H9 (cell line): ENCODE results near the gene GALNT16. TPM values are rescaled to one million over a fixed set of nuclear protein-coding genes. Genes with fewer than 3 reads are reported as not detected.
A peak's percentile ranks its signal among the peaks of the same experiment; 100 is the strongest.

Experiments used
- DNase-seq: peaks from one replicate; pipeline ENCODE4 v3.0.0-alpha.2; 2017
- H2AFZ ChIP-seq: one replicate; pipeline ENCODE4 v1.6.1; 2013; ENCODE audit warnings: mild to moderate bottlenecking, low read length, control low read depth, moderate library complexity
- H2AK5ac ChIP-seq: 2 replicates; pipeline ENCODE4 v1.6.1; 2013; ENCODE audit warnings: low read length, control low read depth, mixed read lengths; ENCODE audit not compliant: insufficient read length
- H2BK120ac ChIP-seq: one replicate; pipeline ENCODE4 v1.6.1; 2013; ENCODE audit warnings: low read depth, mild to moderate bottlenecking, low read length, control low read depth, inconsistent platforms; ENCODE audit not compliant: poor library complexity, severe bottlenecking
- H2BK12ac ChIP-seq: 2 replicates; pipeline ENCODE4 v1.6.1; 2013; ENCODE audit warnings: low read length, control low read depth, mixed read lengths, low read depth; ENCODE audit not compliant: insufficient read length
- H2BK15ac ChIP-seq: 2 replicates; pipeline ENCODE4 v1.6.1; 2013; ENCODE audit warnings: low read depth, low read length, control low read depth
- H2BK20ac ChIP-seq: one replicate; pipeline ENCODE4 v1.6.1; 2013; ENCODE audit warnings: low read depth, mild to moderate bottlenecking, low read length, control low read depth, inconsistent platforms; ENCODE audit not compliant: poor library complexity, severe bottlenecking
- H2BK5ac ChIP-seq: 2 replicates; pipeline ENCODE4 v1.6.1; 2013; ENCODE audit warnings: low read length, control low read depth, mixed read lengths; ENCODE audit not compliant: insufficient read length
- H3K14ac ChIP-seq: 2 replicates; pipeline ENCODE4 v1.6.1; 2013; ENCODE audit warnings: low read length, control low read depth; ENCODE audit not compliant: insufficient read depth
- H3K18ac ChIP-seq: 2 replicates; pipeline ENCODE4 v1.6.1; 2013; ENCODE audit warnings: low read depth, mild to moderate bottlenecking, mixed read lengths, low read length, control low read depth; ENCODE audit not compliant: insufficient read length
- H3K23ac ChIP-seq: 2 replicates; pipeline ENCODE4 v1.6.1; 2013; ENCODE audit warnings: low read length, control low read depth, mixed read lengths, low read depth; ENCODE audit not compliant: insufficient read length
- H3K23me2 ChIP-seq: 2 replicates; pipeline ENCODE4 v1.6.1; 2013; ENCODE audit warnings: low read depth, mild to moderate bottlenecking, mixed read lengths, low read length, control low read depth; ENCODE audit not compliant: insufficient read length, poor library complexity, severe bottlenecking
- H3K27ac ChIP-seq: 2 replicates; pipeline ENCODE4 v1.5.1; 2013; ENCODE audit warnings: low read length, control low read depth, mixed read lengths, low read depth; ENCODE audit not compliant: insufficient read length
- H3K27me3 ChIP-seq: 2 replicates; pipeline ENCODE4 v1.6.1; 2013; ENCODE audit warnings: low read length, control low read depth, inconsistent platforms; ENCODE audit not compliant: insufficient read depth
- H3K4ac ChIP-seq: 2 replicates; pipeline ENCODE4 v1.6.1; 2013; ENCODE audit warnings: low read depth, mild to moderate bottlenecking, control low read depth, inconsistent platforms, low read length, moderate library complexity
- H3K4me1 ChIP-seq: 2 replicates; pipeline ENCODE4 v1.6.1; 2013; ENCODE audit warnings: low read length, control low read depth, inconsistent platforms; ENCODE audit not compliant: insufficient read depth
- H3K4me2 ChIP-seq: 2 replicates; pipeline ENCODE4 v1.6.1; 2013; ENCODE audit warnings: low read length, control low read depth, mixed read lengths; ENCODE audit not compliant: insufficient read length, insufficient read depth
- H3K56ac ChIP-seq: 2 replicates; pipeline ENCODE4 v1.6.1; 2013; ENCODE audit warnings: low read depth, mild to moderate bottlenecking, mixed read lengths, low read length, control low read depth; ENCODE audit not compliant: insufficient read length
- H3K79me1 ChIP-seq: 2 replicates; pipeline ENCODE4 v1.6.1; 2013; ENCODE audit warnings: low read depth, mild to moderate bottlenecking, moderate library complexity, low read length, control low read depth, inconsistent platforms; ENCODE audit not compliant: insufficient read depth, poor library complexity, severe bottlenecking
- H3K79me2 ChIP-seq: 2 replicates; pipeline ENCODE4 v1.6.1; 2013; ENCODE audit warnings: low read length, control low read depth, inconsistent platforms; ENCODE audit not compliant: insufficient read depth
- H3K9ac ChIP-seq: 2 replicates; pipeline ENCODE4 v1.6.1; 2013; ENCODE audit warnings: low read length, control low read depth, mixed read lengths; ENCODE audit not compliant: insufficient read length; ENCODE audit errors: extremely low read depth
- H3K9me3 ChIP-seq: one replicate; pipeline ENCODE4 v1.6.1; 2013; ENCODE audit warnings: low read depth, low read length, inconsistent platforms; ENCODE audit not compliant: control insufficient read depth
- H3T11ph ChIP-seq: one replicate; pipeline ENCODE4 v1.6.1; 2013; ENCODE audit warnings: mild to moderate bottlenecking, low read length, control low read depth, inconsistent platforms
- H4K20me1 ChIP-seq: one replicate; pipeline ENCODE4 v1.6.1; 2013; ENCODE audit not compliant: control insufficient read depth, insufficient read length, insufficient read depth
- H4K5ac ChIP-seq: 2 replicates; pipeline ENCODE4 v1.6.1; 2013; ENCODE audit warnings: low read depth, mild to moderate bottlenecking, mixed read lengths, low read length, control low read depth; ENCODE audit not compliant: insufficient read length
- H4K8ac ChIP-seq: replicated peaks from 2 replicates; pipeline ENCODE4 v1.6.1; 2013; ENCODE audit warnings: low read length, control low read depth, mixed read lengths, low read depth; ENCODE audit not compliant: insufficient read length
- H4K91ac ChIP-seq: 2 replicates; pipeline ENCODE4 v1.6.1; 2013; ENCODE audit warnings: low read depth, mild to moderate bottlenecking, moderate library complexity, mixed read lengths, low read length, control low read depth; ENCODE audit not compliant: insufficient read length
- H3K27ac Mint-ChIP-seq, 3 experiments: 2 replicates in 2 of 3; 3 replicates in 1 of 3; pipeline ENCODE4 v1.8.0; 2020 to 2021; ENCODE audit warnings: mixed read lengths in 3 of 3, mild to moderate bottlenecking in 1 of 3, moderate library complexity in 1 of 3
- H3K27me3 Mint-ChIP-seq: 2 replicates; pipeline ENCODE4 v1.8.0; 2021; ENCODE audit warnings: low read depth, mild to moderate bottlenecking, moderate library complexity, mixed read lengths
- H3K36me3 Mint-ChIP-seq, 3 experiments: 2 replicates in 2 of 3; 3 replicates in 1 of 3; pipeline ENCODE4 v1.8.0; 2020 to 2021; ENCODE audit warnings: low read depth in 3 of 3, mixed read lengths in 3 of 3; ENCODE audit not compliant: insufficient read depth in 1 of 3
- H3K4me1 Mint-ChIP-seq, 2 experiments: 2 replicates each; pipeline ENCODE4 v1.8.0; 2020; ENCODE audit warnings: mixed read lengths in 2 of 2
- H3K4me3 Mint-ChIP-seq, 2 experiments: 2 replicates in 1 of 2; 3 replicates in 1 of 2; pipeline ENCODE4 v1.8.0; 2020 to 2021; ENCODE audit warnings: mild to moderate bottlenecking in 2 of 2, mixed read lengths in 2 of 2, moderate library complexity in 1 of 2
- H3K9me3 Mint-ChIP-seq, 2 experiments: 2 replicates in 1 of 2; 3 replicates in 1 of 2; pipeline ENCODE4 v1.8.0; 2020; ENCODE audit warnings: mild to moderate bottlenecking in 2 of 2, mixed read lengths in 2 of 2, moderate library complexity in 1 of 2
- WGBS: extraction: QIAGEN DNeasy Blood & Tissue Kit; methylation state at CpG from one replicate; pipeline ENCODE4 v1.1.7; 2013; ENCODE audit warnings: missing lambda C conversion rate, low lambda C conversion rate, mixed read lengths; ENCODE audit not compliant: insufficient read length; ENCODE audit errors: extremely low coverage; 5-methylcytosine and 5-hydroxymethylcytosine counted together
- total RNA-seq: library from RNA; stranded (reverse); gene quantifications from 2 replicates; pipeline ENCODE4 v1.2.1, GENCODE V29; 2021
- TF ChIP-seq, protein P1 (sequence below): fragments of 200-600 bp; sonication (generic); conservative IDR thresholded peaks from 3 replicates; pipeline ENCODE4 v1.8.0; 2021; ENCODE audit warnings: antibody characterized with exemption, mild to moderate bottlenecking

GALNT16 gene
- total RNA-seq, 1 experiment from 2014 or later, result 2.3 TPM

DNA sequence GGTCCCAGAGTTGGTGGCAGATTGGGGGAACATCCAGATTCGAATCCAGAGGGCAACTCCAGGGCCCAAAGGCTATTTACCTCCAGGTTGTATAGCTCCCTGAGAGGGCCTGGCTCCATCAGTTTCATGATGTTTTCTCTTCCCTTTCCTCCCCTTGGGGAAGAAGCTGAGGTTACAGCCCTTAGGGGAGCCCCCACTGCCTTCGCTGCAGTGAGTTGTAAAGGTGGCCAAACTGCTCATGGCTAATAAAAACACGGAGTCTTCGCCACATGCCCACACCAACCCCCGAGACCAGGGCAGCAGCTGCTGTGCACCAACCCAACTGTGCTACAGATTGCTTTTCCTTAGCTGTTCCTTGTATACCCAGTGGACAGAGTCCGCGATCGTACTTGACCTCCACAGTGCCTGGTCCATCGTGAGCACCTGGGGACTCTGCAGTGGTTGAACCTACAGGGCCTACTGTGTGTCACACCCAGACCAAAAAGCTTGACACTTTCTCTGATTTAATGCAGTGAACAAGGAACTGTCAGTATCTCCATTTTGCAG is 20.9 kb downstream of the GALNT16 start:
- no peak overlapping the region for H2BK20ac ChIP-seq
- no peak overlapping the region for H3K4ac ChIP-seq
- no CpG with 5 or more reads among the region's 9 CpGs for WGBS
- no peak overlapping the region for H3T11ph ChIP-seq
- no peak overlapping the region for H2AK5ac ChIP-seq
- no peak overlapping the region for H2BK12ac ChIP-seq
- Mint-ChIP-seq H3K27me3 (peaks cover 7% of the 10 kb centered on the region), H3K36me3 (no peaks in the 10 kb centered on the region; a peak in 1 of 7 replicates), H3K9me3 (no peaks in the 10 kb centered on the region), H3K27ac (no peak overlapping the region), H3K4me3 (no peak overlapping the region), H3K4me1 (no peaks in the 10 kb centered on the region)
- TF ChIP-seq, protein P1, sequence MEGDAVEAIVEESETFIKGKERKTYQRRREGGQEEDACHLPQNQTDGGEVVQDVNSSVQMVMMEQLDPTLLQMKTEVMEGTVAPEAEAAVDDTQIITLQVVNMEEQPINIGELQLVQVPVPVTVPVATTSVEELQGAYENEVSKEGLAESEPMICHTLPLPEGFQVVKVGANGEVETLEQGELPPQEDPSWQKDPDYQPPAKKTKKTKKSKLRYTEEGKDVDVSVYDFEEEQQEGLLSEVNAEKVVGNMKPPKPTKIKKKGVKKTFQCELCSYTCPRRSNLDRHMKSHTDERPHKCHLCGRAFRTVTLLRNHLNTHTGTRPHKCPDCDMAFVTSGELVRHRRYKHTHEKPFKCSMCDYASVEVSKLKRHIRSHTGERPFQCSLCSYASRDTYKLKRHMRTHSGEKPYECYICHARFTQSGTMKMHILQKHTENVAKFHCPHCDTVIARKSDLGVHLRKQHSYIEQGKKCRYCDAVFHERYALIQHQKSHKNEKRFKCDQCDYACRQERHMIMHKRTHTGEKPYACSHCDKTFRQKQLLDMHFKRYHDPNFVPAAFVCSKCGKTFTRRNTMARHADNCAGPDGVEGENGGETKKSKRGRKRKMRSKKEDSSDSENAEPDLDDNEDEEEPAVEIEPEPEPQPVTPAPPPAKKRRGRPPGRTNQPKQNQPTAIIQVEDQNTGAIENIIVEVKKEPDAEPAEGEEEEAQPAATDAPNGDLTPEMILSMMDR, result no peak
- no peak overlapping the region for H3K27ac ChIP-seq
- no peak overlapping the region for H4K5ac ChIP-seq
- H2BK5ac ChIP-seq, result no peak overlapping the region
- H3K27me3 ChIP-seq, result no peaks in the 10 kb centered on the region
- H3K79me1 ChIP-seq, result no peaks in the 10 kb centered on the region
- no peak overlapping the region for H3K9ac ChIP-seq
- no peaks in the 10 kb centered on the region for H3K4me1 ChIP-seq
- no peak overlapping the region for H2BK120ac ChIP-seq
- no peak overlapping the region for H2AFZ ChIP-seq
- no peaks in the 10 kb centered on the region for H3K9me3 ChIP-seq
- H4K8ac ChIP-seq, result no peak overlapping the region
- H3K23ac ChIP-seq, result no peak overlapping the region
- H4K91ac ChIP-seq, result no peak overlapping the region
- DNase-seq, result peak; percentile 10
- H4K20me1 ChIP-seq, result no peaks in the 10 kb centered on the region
- no peak overlapping the region for H3K18ac ChIP-seq
- H3K23me2 ChIP-seq, result peaks cover 2% of the 10 kb centered on the region
- H3K4me2 ChIP-seq, result no peak overlapping the region
- no peaks in the 10 kb centered on the region for H3K79me2 ChIP-seq
- no peak overlapping the region for H3K14ac ChIP-seq
- H2BK15ac ChIP-seq, result no peak overlapping the region
- H3K56ac ChIP-seq, result no peak overlapping the region
